HCT116 (cell line): ENCODE data around the gene ARPC5. TPM values are rescaled to one million over a fixed set of nuclear protein-coding genes. Genes with fewer than 3 reads are reported as not detected.

ENCODE experiments used
- ATAC-seq: fragments of 200-7000 bp; cut with Tn5 transposase; 2 replicates; pipeline ENCODE4 v1.9.1; 2020; ENCODE audit warnings: mild to moderate bottlenecking, moderate library complexity
- BruUV-seq: library from RNA; stranded (reverse); fragments of 400-500 nt; replicated peaks from 2 replicates; lab custom pipeline; 2021; lab: Mats Ljungman, UMichigan
- CTCF ChIA-PET: fragments of 300-600 bp; sonication (Branson Sonifier 250); formaldehyde crosslinking; loops from one replicate; lab custom pipeline; 2021; ENCODE audit warnings: antibody characterized with exemption; lab: Charles Lee
- POLR2A ChIA-PET: fragments of 300-600, 350-600 bp; sonication (Branson Sonifier 250); formaldehyde crosslinking; loops from one replicate; lab custom pipeline; 2021; ENCODE audit warnings: antibody characterized with exemption; lab: Charles Lee
- RAD21 ChIA-PET, 2 experiments: fragments of 300-600 bp; sonication (Branson Sonifier 250); formaldehyde crosslinking; loops; one replicate each; lab custom pipeline; 2023; ENCODE audit warnings: low total read pairs in 2 of 2; ENCODE audit not compliant: uncharacterized antibody in 2 of 2, unreplicated experiment in 2 of 2, low non-redundant PET in 1 of 2; lab: Charles Lee
- DNase-seq: peaks from one replicate; pipeline ENCODE4 v3.0.0-alpha.2; 2010; ENCODE audit warnings: low read depth, low spot score
- H2AFZ ChIP-seq: fragments of 200-600 bp; shearing (Covaris generic), sonication (generic); 2 replicates; pipeline ENCODE4 v1.6.1; 2017; ENCODE audit warnings: low read depth, mixed run types, mixed read lengths, antibody characterized with exemption, low read length; ENCODE audit not compliant: poor library complexity, severe bottlenecking
- H3K27ac ChIP-seq: 2 replicates; pipeline ENCODE4 v1.5.1; 2012; ENCODE audit warnings: low read depth, low read length
- H3K27me3 ChIP-seq: fragments of 200-600 bp; sonication (generic); 2 replicates; pipeline ENCODE4 v1.6.1; 2016; ENCODE audit warnings: mixed run types, low read length, mixed read lengths; ENCODE audit not compliant: insufficient read depth
- H3K36me3 ChIP-seq, 2 experiments: fragments of 200-500 bp in 1 of 2; fragments of 200-600 bp in 1 of 2; sonication (Bioruptor generic) in 1 of 2; sonication (generic) in 1 of 2; 2 replicates each; pipeline versions ENCODE4 v1.5.1 to v1.6.1; 2014 to 2016; ENCODE audit warnings: low read length in 2 of 2, inconsistent platforms in 1 of 2, mixed read lengths in 1 of 2, mixed run types in 1 of 2; ENCODE audit not compliant: insufficient read depth in 2 of 2, control insufficient read depth in 1 of 2
- H3K4me1 ChIP-seq, 2 experiments: fragments of 200-600 bp in 1 of 2; sonication (generic) in 1 of 2; 2 replicates each; pipeline versions ENCODE4 v1.5.1 to v1.6.1; 2012 to 2017; ENCODE audit warnings: low read length in 2 of 2, inconsistent platforms in 1 of 2, mild to moderate bottlenecking in 1 of 2, mixed read lengths in 1 of 2, mixed run types in 1 of 2, moderate library complexity in 1 of 2; ENCODE audit not compliant: insufficient read depth in 2 of 2, control insufficient read depth in 1 of 2
- H3K4me2 ChIP-seq: fragments of 200-600 bp; sonication (generic); 2 replicates; pipeline ENCODE4 v1.6.1; 2017; ENCODE audit warnings: mixed run types, low read length, mixed read lengths
- H3K4me3 ChIP-seq, 2 experiments: fragments of 200-600 bp in 1 of 2; sonication (generic) in 1 of 2; replicated peaks in 1 of 2; 2 replicates each; pipeline ENCODE4 v1.5.1; 2011 to 2016; ENCODE audit warnings: low read length in 2 of 2, control low read depth in 1 of 2, low read depth in 1 of 2, mild to moderate bottlenecking in 1 of 2, mixed read lengths in 1 of 2, mixed run types in 1 of 2
- H3K79me2 ChIP-seq: fragments of 200-600 bp; sonication (generic); 2 replicates; pipeline ENCODE4 v1.6.1; 2017; ENCODE audit warnings: mild to moderate bottlenecking, mixed run types, low read length, moderate library complexity, mixed read lengths; ENCODE audit not compliant: insufficient read depth
- H3K9ac ChIP-seq: fragments of 200-600 bp; sonication (generic); 2 replicates; pipeline ENCODE4 v1.6.1; 2016; ENCODE audit warnings: low read length, mixed read lengths
- H3K9me2 ChIP-seq: fragments of 200-600 bp; sonication (generic), shearing (Covaris generic); 2 replicates; pipeline ENCODE4 v1.6.1; 2017; ENCODE audit warnings: mixed run types, mild to moderate bottlenecking, moderate library complexity; ENCODE audit not compliant: insufficient read depth
- H3K9me3 ChIP-seq, 2 experiments: fragments of 200-500 bp in 1 of 2; fragments of 200-600 bp in 1 of 2; sonication (Bioruptor generic) in 1 of 2; sonication (generic) in 1 of 2; 2 replicates each; pipeline ENCODE4 v1.6.1; 2014 to 2017; ENCODE audit warnings: low read length in 2 of 2, mixed read lengths in 2 of 2, inconsistent platforms in 1 of 2, low read depth in 1 of 2, mild to moderate bottlenecking in 1 of 2, mixed run types in 1 of 2, moderate library complexity in 1 of 2; ENCODE audit not compliant: control insufficient read depth in 1 of 2, insufficient read depth in 1 of 2
- H4K20me1 ChIP-seq: fragments of 200-600 bp; sonication (generic), shearing (Covaris generic); 2 replicates; pipeline ENCODE4 v1.6.1; 2017; ENCODE audit warnings: mixed run types, mild to moderate bottlenecking, moderate library complexity; ENCODE audit not compliant: insufficient read depth
- CTCF ChIP-seq, 3 experiments: fragments of 200-600 bp in 1 of 3; sonication (generic) in 1 of 3; IDR thresholded peaks in 2 of 3; conservative IDR thresholded peaks in 1 of 3; 2 replicates each; pipeline ENCODE4 v1.5.1; 2012 to 2017; ENCODE audit warnings: low read depth in 2 of 3, low read length in 2 of 3, antibody characterized with exemption in 1 of 3, borderline replicate concordance in 1 of 3, control low read depth in 1 of 3, mild to moderate bottlenecking in 1 of 3, mixed read lengths in 1 of 3, mixed run types in 1 of 3, moderate library complexity in 1 of 3; ENCODE audit not compliant: insufficient read depth in 1 of 3
- EGR1 ChIP-seq: IDR thresholded peaks from 2 replicates; pipeline ENCODE4 v1.6.1; 2012; ENCODE audit warnings: low read depth
- ELF1 ChIP-seq: IDR thresholded peaks from 2 replicates; pipeline ENCODE4 v1.6.1; 2012; ENCODE audit warnings: low read depth, borderline replicate concordance
- EZH2 ChIP-seq: fragments of 200-600 bp; sonication (generic); IDR thresholded peaks from 2 replicates; pipeline ENCODE4 v1.6.1; 2017; ENCODE audit warnings: antibody characterized with exemption, mixed run types
- EZH2phosphoT487 ChIP-seq: fragments of 200-600 bp; IDR thresholded peaks from 2 replicates; pipeline ENCODE4 v1.6.1; 2018; ENCODE audit warnings: antibody characterized with exemption, borderline replicate concordance
- JUND ChIP-seq: IDR thresholded peaks from 2 replicates; pipeline ENCODE4 v1.6.1; 2012
- POLR2A ChIP-seq: IDR thresholded peaks from 2 replicates; pipeline ENCODE4 v1.7.0; 2011; ENCODE audit warnings: borderline replicate concordance; ENCODE audit not compliant: insufficient read depth, insufficient read length; ENCODE audit errors: extremely low read depth
- POLR2AphosphoS5 ChIP-seq: IDR thresholded peaks from 2 replicates; pipeline ENCODE4 v1.6.1; 2011; ENCODE audit warnings: mild to moderate bottlenecking, low read depth, low read length, moderate library complexity
- RAD21 ChIP-seq: IDR thresholded peaks from 2 replicates; pipeline ENCODE4 v1.6.1; 2012; ENCODE audit warnings: low read depth, mild to moderate bottlenecking
- SP1 ChIP-seq: IDR thresholded peaks from 2 replicates; pipeline ENCODE4 v1.6.1; 2012; ENCODE audit warnings: low read depth
- SRF ChIP-seq: IDR thresholded peaks from 2 replicates; pipeline ENCODE4 v1.6.1; 2012; ENCODE audit warnings: low read depth
- TCF7L2 ChIP-seq: IDR thresholded peaks from 2 replicates; pipeline ENCODE4 v1.7.0; 2011; ENCODE audit warnings: borderline replicate concordance, inconsistent platforms; ENCODE audit not compliant: insufficient read depth, insufficient read length; ENCODE audit errors: extremely low read depth
- YY1 ChIP-seq: IDR thresholded peaks from 2 replicates; pipeline ENCODE4 v1.6.1; 2011; ENCODE audit warnings: low read length, low read depth, moderate library complexity, mild to moderate bottlenecking; ENCODE audit not compliant: insufficient replicate concordance; ENCODE audit errors: extremely low read depth
- ZFX ChIP-seq: fragments of 450-650 bp; IDR thresholded peaks from 2 replicates; pipeline ENCODE4 v1.6.1; 2017
- intact Hi-C: fragments of 100-400 bp; cut with micrococcal nuclease; formaldehyde crosslinking; loops from 2 replicates; pipeline ENCODE4 v1.10.0; 2022
- total RNA-seq: library from RNA; stranded (reverse); gene quantifications from one replicate; pipeline ENCODE4 v1.2.1, GENCODE V29; 2021; ENCODE audit not compliant: unreplicated experiment
- TF ChIP-seq, protein P1 (sequence below): IDR thresholded peaks from 2 replicates; pipeline ENCODE4 v1.6.1; 2012

The ARPC5 gene
- total RNA-seq, 1 experiment from 2014 or later = 71.5 TPM

GRCh38 chr1:183648042-183648441, 12.5 kb upstream of the ARPC5 start:
- no peaks in the 10 kb centered on the region for H3K36me3 ChIP-seq
- H2AFZ ChIP-seq = no peak overlapping the region
- no peaks in the 10 kb centered on the region for H3K79me2 ChIP-seq
- no peak overlapping the region for H3K4me3 ChIP-seq
- H3K27ac ChIP-seq = no peak overlapping the region
- no peak for ATAC-seq
- CTCF ChIA-PET = interaction anchor here (1.2 kb wide), 1 partner anchor 37 kb away, joined by 3 read pairs; no protein-coding TSS in a partner anchor
- RAD21 ChIA-PET = interaction anchor here in 1 of 2 experiments (0.6 kb wide), 1 partner anchor 37 kb away, joined by 3 read pairs; no protein-coding TSS in a partner anchor
- no peaks in the 10 kb centered on the region for H3K9me3 ChIP-seq
- TF ChIP-seq SRF (no peak), ELF1 (no peak), YY1 (no peak), ZFX (no peak), EZH2 (no peak), SP1 (no peak), CTCF (IDR thresholded peaks at IDR 0.05 in 2 of 3, conservative IDR thresholded peaks at IDR 0.05 in 1 of 3; ENCODE audit: borderline replicate concordance in 1 of 3, insufficient read depth in 1 of 3, low read depth in 2 of 3, low read length in 2 of 3) (no peak), EGR1 (no peak), POLR2AphosphoS5 (no peak), EZH2phosphoT487 (no peak), TCF7L2 (no peak), POLR2A (no peak), RAD21 (no peak), JUND (no peak)
- TF ChIP-seq, protein P1, sequence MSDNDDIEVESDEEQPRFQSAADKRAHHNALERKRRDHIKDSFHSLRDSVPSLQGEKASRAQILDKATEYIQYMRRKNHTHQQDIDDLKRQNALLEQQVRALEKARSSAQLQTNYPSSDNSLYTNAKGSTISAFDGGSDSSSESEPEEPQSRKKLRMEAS = no peak
- no peaks in the 10 kb centered on the region for H3K4me1 ChIP-seq
- intact Hi-C loops = no loop called here
- H3K27me3 ChIP-seq = 0 out of 2 replicates have a peak, but pooled peaks cover 8% of the 10 kb centered on the region
- no peak for DNase-seq
- no peak overlapping the region for H3K9ac ChIP-seq
- POLR2A ChIA-PET = no interaction called here
- no peaks in the 10 kb centered on the region for H4K20me1 ChIP-seq
- H3K9me2 ChIP-seq = no peaks in the 10 kb centered on the region
- no peak overlapping the region for H3K4me2 ChIP-seq
- no TSS peak for BruUV-seq
